GM12878 (cell line): ENCODE data around the gene KHK. TPM values are rescaled to one million over a fixed set of nuclear protein-coding genes. Genes with fewer than 3 reads are reported as not detected.

Source experiments
- ATAC-seq: fragments of 200-7000 bp; cut with Tn5 transposase; 3 replicates; pipeline ENCODE4 v1.9.1; 2020; ENCODE audit warnings: mild to moderate bottlenecking, moderate library complexity
- BruUV-seq: library from RNA; stranded (reverse); fragments of 400-500 nt; replicated peaks from 2 replicates; lab custom pipeline; 2021; lab: Mats Ljungman, UMichigan
- CTCF ChIA-PET: fragments of 300-600 bp; sonication (Branson Sonifier 250); formaldehyde crosslinking; extraction: SDS; loops from one replicate; lab custom pipeline; 2021; ENCODE audit warnings: inconsistent platforms; lab: Yijun Ruan, JAX
- POLR2A ChIA-PET: fragments of 350-600 bp; formaldehyde crosslinking; extraction: SDS; loops from one replicate; lab custom pipeline; 2021; ENCODE audit warnings: inconsistent platforms; lab: Charles Lee
- RAD21 ChIA-PET: fragments of 300-600 bp; sonication (Branson Sonifier 250); formaldehyde crosslinking; loops from one replicate; lab custom pipeline; 2023; ENCODE audit warnings: antibody characterized with exemption; ENCODE audit not compliant: unreplicated experiment; lab: Charles Lee
- SMC1A ChIA-PET: fragments of 300-600 bp; sonication (Branson Sonifier 250); formaldehyde crosslinking; loops from one replicate; lab custom pipeline; 2023; ENCODE audit not compliant: unreplicated experiment, uncharacterized antibody; lab: Charles Lee
- DNase-seq: peaks from one replicate; pipeline ENCODE4 v3.0.0-alpha.2; 2011; ENCODE audit warnings: low read depth, low spot score
- FAIRE-seq: peaks from 3 replicates; lab custom pipeline; 2011; peaks lifted over from hg19 to GRCh38; lab: Jason Lieb, UNC
- H2AFZ ChIP-seq: 2 replicates; pipeline ENCODE4 v1.6.0; 2011; ENCODE audit warnings: low read depth, low read length, control low read depth; ENCODE audit not compliant: control insufficient read depth
- H3K27ac ChIP-seq: 2 replicates; pipeline ENCODE4 v1.5.1; 2011; ENCODE audit warnings: control low read depth; ENCODE audit not compliant: control insufficient read depth, insufficient read depth
- H3K27me3 ChIP-seq, 2 experiments: replicated peaks in 1 of 2; 2 replicates each; pipeline versions ENCODE4 v1.6.0 to v1.6.1; 2011; ENCODE audit warnings: low read length in 1 of 2; ENCODE audit not compliant: control insufficient read depth in 2 of 2, insufficient read depth in 2 of 2
- H3K36me3 ChIP-seq, 2 experiments: 2 replicates each; pipeline ENCODE4 v1.5.1; 2011; ENCODE audit warnings: low read length in 1 of 2; ENCODE audit not compliant: control insufficient read depth in 2 of 2, insufficient read depth in 2 of 2
- H3K4me1 ChIP-seq: 2 replicates; pipeline ENCODE4 v1.6.1; 2011; ENCODE audit warnings: mild to moderate bottlenecking, low read length, moderate library complexity, mixed read lengths; ENCODE audit not compliant: control insufficient read depth, insufficient read depth
- H3K4me2 ChIP-seq: 2 replicates; pipeline ENCODE4 v1.6.0; 2011; ENCODE audit warnings: control low read depth; ENCODE audit not compliant: control insufficient read depth, insufficient read depth
- H3K4me3 ChIP-seq: fragments of 200-600 bp; sonication (generic); 2 replicates; pipeline ENCODE4 v1.5.1; 2016
- H3K79me2 ChIP-seq: 2 replicates; pipeline ENCODE4 v1.6.0; 2011; ENCODE audit warnings: low read length; ENCODE audit not compliant: control insufficient read depth, insufficient read depth
- H3K9ac ChIP-seq: 2 replicates; pipeline ENCODE4 v1.8.0; 2011; ENCODE audit warnings: low read length, control low read depth, mixed read lengths; ENCODE audit not compliant: control insufficient read depth, insufficient read depth
- H3K9me3 ChIP-seq: replicated peaks from 3 replicates; pipeline ENCODE4 v1.5.1; 2011; ENCODE audit warnings: mild to moderate bottlenecking, low read length; ENCODE audit not compliant: control insufficient read depth, insufficient read depth
- H4K20me1 ChIP-seq: 2 replicates; pipeline ENCODE4 v1.6.0; 2011; ENCODE audit not compliant: control insufficient read depth, insufficient read depth
- POLR2A ChIP-seq: IDR thresholded peaks from 2 replicates; pipeline ENCODE4 v1.6.1; 2011; ENCODE audit warnings: low read depth, mild to moderate bottlenecking, low read length
- SMAD5 ChIP-seq: IDR thresholded peaks from 2 replicates; pipeline ENCODE4 v1.6.1; 2016; ENCODE audit warnings: antibody characterized with exemption, low read depth
- SMARCA5 ChIP-seq: fragments of 450-650 bp; IDR thresholded peaks from 2 replicates; pipeline ENCODE4 v1.6.1; 2017; ENCODE audit warnings: mild to moderate bottlenecking
- STAT1 ChIP-seq: fragments of 450-650 bp; conservative IDR thresholded peaks from 2 replicates; pipeline ENCODE4 v1.6.1; 2014; ENCODE audit warnings: antibody characterized with exemption, mild to moderate bottlenecking
- WGBS: methylation state at CpG from one replicate; pipeline ENCODE4 v1.1.6; 2016; ENCODE audit warnings: low lambda C conversion rate; ENCODE audit not compliant: insufficient replicate concordance, insufficient coverage; ENCODE audit errors: missing lambda C conversion rate; 5-methylcytosine and 5-hydroxymethylcytosine counted together
- in situ Hi-C: fragments of 300-500 bp; cut with MboI; formaldehyde crosslinking; loops from 9 replicates; pipeline ENCODE4 v1.14.3; 2018; ENCODE audit warnings: mixed read lengths
- intact Hi-C: fragments of 100-400 bp; cut with micrococcal nuclease; formaldehyde crosslinking; loops from one replicate; pipeline ENCODE4 v1.14.2; 2022; ENCODE audit not compliant: unreplicated experiment
- polyA plus RNA-seq, 11 experiments: library from polyadenylated mRNA; depleted of rRNA in 4 of 11; unstranded in 6 of 11; stranded (reverse) in 5 of 11; fragments of >200 nt; fragmentation: Nextera tagmentation in 4 of 11; fragmentation: Illumina TruSeq in 1 of 11; extraction: Ambion mirVana in 4 of 11; extraction: Trizol in 1 of 11; gene quantifications; 1 replicate in 1 of 11; 2 replicates in 10 of 11; pipeline versions ENCODE4 v1.2.1 to v1.2.3, GENCODE V29; 2011 to 2016; ENCODE audit warnings: inconsistent platforms in 2 of 11, missing spikeins in 2 of 11, low read depth in 1 of 11
- total RNA-seq, 4 experiments: library from RNA; depleted of rRNA in 3 of 4; stranded (reverse); fragments of >200 nt in 3 of 4; fragmentation: Illumina TruSeq in 1 of 4; extraction: Trizol in 1 of 4; gene quantifications; 2 replicates each; pipeline versions ENCODE4 v1.2.1 to v1.2.3, GENCODE V29; 2013 to 2021

The KHK gene
- total and polyA plus RNA-seq, 10 of the 15 experiments (the other 5 are each of a cell fraction or from before 2014, with no cell fraction given): 0.31 to 11.8 (median 3.9) TPM

- no peaks in the 10 kb centered on the region for H3K9me3 ChIP-seq
- H3K9ac ChIP-seq: no peak overlapping the region
- 91% methylated on average over 6 of the region's 6 CpGs for WGBS
- no peak overlapping the region for H3K4me2 ChIP-seq
- intact Hi-C loops (no loop called here), in situ Hi-C loops (no loop called here)
- no peak overlapping the region for H3K27ac ChIP-seq
- H3K79me2 ChIP-seq: peaks cover 27% of the 10 kb centered on the region
- peaks cover 39 to 49% of the 10 kb centered on the region in 2 experiments for H3K36me3 ChIP-seq
- DNase-seq (no peak), ATAC-seq (no peak), FAIRE-seq (no peak)
- RAD21 ChIA-PET: interaction anchor here (1.4 kb wide), 1 partner anchor 76 kb away, joined by 3 read pairs; no protein-coding TSS in a partner anchor
- no peaks in the 10 kb centered on the region for H4K20me1 ChIP-seq
- CTCF ChIA-PET: interaction anchor here (5.2 kb wide), 1 partner anchor 12 kb away, joined by 26 read pairs; the partner anchor contains the start of gene AGBL5
- peaks cover 47% of the 10 kb centered on the region for H3K4me1 ChIP-seq
- H3K4me3 ChIP-seq: no peak overlapping the region
- TF ChIP-seq STAT1: no peak
- TF ChIP-seq SMAD5: no peak
- no peak for TF ChIP-seq SMARCA5
- no TSS peak for BruUV-seq
- H3K27me3 ChIP-seq: no peaks in the 10 kb centered on the region
- H2AFZ ChIP-seq: no peak overlapping the region
- POLR2A ChIA-PET: interaction anchor here (0.6 to 5.3 kb wide), 2 partner anchors 12 to 45 kb away, joined by 3 to 45 read pairs; partner anchors contain the start of gene AGBL5
- SMC1A ChIA-PET: interaction anchor here (1.4 kb wide), 1 partner anchor 22 kb away, joined by 5 read pairs; no protein-coding TSS in a partner anchor
Measured at GRCh38 chr2:27038012-27038411, 48.6 kb upstream of the KHK start.

GRCh38 chr2:27038631-27039339, 47.8 kb upstream of the KHK start:
- intact Hi-C loops: no loop called here
- Histone ChIP-seq H3K4me3 (no peak overlapping the region), H4K20me1 (no peaks in the 10 kb centered on the region), H3K4me2 (no peak overlapping the region), H3K9me3 (no peaks in the 10 kb centered on the region), H3K36me3 (peaks cover 39 to 49% of the 10 kb centered on the region in 2 experiments), H3K9ac (no peak overlapping the region), H3K27ac (no peak overlapping the region), H3K27me3 (no peaks in the 10 kb centered on the region), H3K4me1 (peaks cover 47% of the 10 kb centered on the region), H2AFZ (no peak overlapping the region), H3K79me2 (peaks cover 19% of the 10 kb centered on the region)
- DNase-seq: no peak
- BruUV-seq: no TSS peak
- RAD21 ChIA-PET: interaction anchor here (1.4 to 4.1 kb wide), 2 partner anchors 12 to 77 kb away, joined by 3 to 31 read pairs; partner anchors contain the start of gene AGBL5
- POLR2A ChIA-PET: interaction anchor here (1.7 to 3.9 kb wide), 2 partner anchors 11 to 13 kb away, joined by 3 to 34 read pairs; partner anchors contain the start of gene AGBL5
- ATAC-seq: no peak
- TF ChIP-seq POLR2A (peak; percentile 9; the same call in 1 of the 2 replicates), SMARCA5 (no peak)
- no peak for FAIRE-seq
- 90% methylated on average over 17 of the region's 17 CpGs for WGBS
- SMC1A ChIA-PET: interaction anchor here (1.4 kb wide), 1 partner anchor 21 kb away, joined by 5 read pairs; no protein-coding TSS in a partner anchor
- in situ Hi-C loops: no loop called here
- CTCF ChIA-PET: interaction anchor here (1.8 to 5.2 kb wide), 2 partner anchors 11 to 42 kb away, joined by 6 to 26 read pairs; partner anchors contain the start of gene AGBL5
